ENCODE measurements around the gene CCL13.

CCL13 gene

GRCh38 chr17:34368946-34369500, 12.7 kb downstream of the CCL13 start:
- Histone ChIP-seq H3K27ac (ENCODE audit: poor library complexity, severe bottlenecking) (no peak overlapping the region), H3K4me1 (ENCODE audit: insufficient read depth, poor library complexity, severe bottlenecking) (no peaks in the 10 kb centered on the region), H3K36me3 (ENCODE audit: low read depth) (no peaks in the 10 kb centered on the region), H3K4me3 (ENCODE audit: severe bottlenecking) (no peak overlapping the region), H3K27me3 (ENCODE audit: insufficient read depth, poor library complexity, severe bottlenecking) (no peaks in the 10 kb centered on the region), H3K9me3 (ENCODE audit: severe bottlenecking) (no peaks in the 10 kb centered on the region)
- TF ChIP-seq CTCF (IDR thresholded peaks at IDR 0.05; ENCODE audit: poor library complexity, severe bottlenecking): no peak
- no peak for ATAC-seq (ENCODE audit: low read depth)
- DNase-seq (ENCODE audit: low spot score): no peak

GRCh38 chr17:34369571-34369970, 13.3 kb downstream of the CCL13 start:
- Histone ChIP-seq H3K36me3 (ENCODE audit: low read depth) (no peaks in the 10 kb centered on the region), H3K27ac (ENCODE audit: poor library complexity, severe bottlenecking) (no peak overlapping the region), H3K27me3 (ENCODE audit: insufficient read depth, poor library complexity, severe bottlenecking) (no peaks in the 10 kb centered on the region), H3K4me3 (ENCODE audit: severe bottlenecking) (no peak overlapping the region), H3K4me1 (ENCODE audit: insufficient read depth, poor library complexity, severe bottlenecking) (no peaks in the 10 kb centered on the region), H3K9me3 (ENCODE audit: severe bottlenecking) (no peaks in the 10 kb centered on the region)
- ATAC-seq (ENCODE audit: low read depth): no peak
- TF ChIP-seq CTCF (IDR thresholded peaks at IDR 0.05; ENCODE audit: poor library complexity, severe bottlenecking): no peak
- no peak for DNase-seq (ENCODE audit: low spot score)

GRCh38 chr17:34370376-34370996, 14.2 kb downstream of the CCL13 start:
- no peak for DNase-seq (ENCODE audit: low spot score)
- no peak for TF ChIP-seq CTCF (IDR thresholded peaks at IDR 0.05; ENCODE audit: poor library complexity, severe bottlenecking)
- H3K4me1 ChIP-seq (ENCODE audit: insufficient read depth, poor library complexity, severe bottlenecking): no peaks in the 10 kb centered on the region

GRCh38 chr17:34370997-34371395, 14.7 kb downstream of the CCL13 start:
- Histone ChIP-seq H3K27ac (ENCODE audit: poor library complexity, severe bottlenecking) (no peak overlapping the region), H3K9me3 (ENCODE audit: severe bottlenecking) (no peaks in the 10 kb centered on the region), H3K27me3 (ENCODE audit: insufficient read depth, poor library complexity, severe bottlenecking) (no peaks in the 10 kb centered on the region), H3K4me1 (ENCODE audit: insufficient read depth, poor library complexity, severe bottlenecking) (no peaks in the 10 kb centered on the region), H3K4me3 (ENCODE audit: severe bottlenecking) (no peak overlapping the region), H3K36me3 (ENCODE audit: low read depth) (no peaks in the 10 kb centered on the region)
- DNase-seq (ENCODE audit: low spot score) (no peak), ATAC-seq (ENCODE audit: low read depth) (peak; percentile 74)
- no peak for TF ChIP-seq CTCF (IDR thresholded peaks at IDR 0.05; ENCODE audit: poor library complexity, severe bottlenecking)

More at GRCh38 chr17:34370376-34370996, 14.2 kb downstream of the CCL13 start:
- no peak; the same call in 2 of the 3 replicates for ATAC-seq (ENCODE audit: low read depth)
- no peak overlapping the region for H3K27ac ChIP-seq (ENCODE audit: poor library complexity, severe bottlenecking)
- H3K9me3 ChIP-seq (ENCODE audit: severe bottlenecking): no peaks in the 10 kb centered on the region
- no peak overlapping the region for H3K4me3 ChIP-seq (ENCODE audit: severe bottlenecking)
- H3K27me3 ChIP-seq (ENCODE audit: insufficient read depth, poor library complexity, severe bottlenecking): no peaks in the 10 kb centered on the region
- H3K36me3 ChIP-seq (ENCODE audit: low read depth): no peaks in the 10 kb centered on the region

Measured in RWPE2 (cell line).